Astrocyte of the hippocampus (primary cell): ENCODE data around the gene ENPEP.
A peak's percentile ranks its signal among the peaks of the same experiment; 100 is the strongest.
"Not testable (repeated sequence)": the region's sequence is repeated elsewhere in the genome, so short reads cannot be mapped to it uniquely, and the experiment has no call there.

Experiments used
- DNase-seq: peaks from one replicate; pipeline ENCODE4 v3.0.0; 2011; ENCODE audit warnings: low read depth, low spot score

Gene ENPEP

DNA sequence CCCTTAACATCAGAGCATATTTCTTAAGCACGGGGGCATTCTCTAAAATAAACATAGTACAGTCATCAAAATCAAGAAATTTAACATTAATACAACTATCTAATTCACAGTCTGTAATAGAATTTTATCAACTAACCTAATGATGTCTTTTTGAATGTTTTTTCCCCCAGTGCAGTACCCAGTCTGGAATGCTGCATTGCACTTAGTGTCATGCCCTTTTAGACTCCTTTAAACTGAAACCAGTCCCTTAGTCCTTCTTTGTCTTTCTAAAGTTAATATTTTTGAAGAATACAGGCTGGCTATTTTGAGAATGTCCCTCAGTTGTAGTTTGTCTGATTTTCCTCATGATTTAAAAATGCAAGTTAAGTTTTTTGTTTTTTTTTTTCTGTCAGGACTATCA, 9.5 kb downstream of the ENPEP start:
- DNase-seq: no peak

- DNase-seq: no peak
These were observed 10.3 kb downstream of the ENPEP start for GRCh38 chr4:110486256-110486655.

GRCh38 chr4:110486850-110487249, 10.9 kb downstream of the ENPEP start:
- not testable (repeated sequence) for DNase-seq

- no peak for DNase-seq
These were observed 11.9 kb downstream of the ENPEP start for GRCh38 chr4:110487873-110488272.

DNA sequence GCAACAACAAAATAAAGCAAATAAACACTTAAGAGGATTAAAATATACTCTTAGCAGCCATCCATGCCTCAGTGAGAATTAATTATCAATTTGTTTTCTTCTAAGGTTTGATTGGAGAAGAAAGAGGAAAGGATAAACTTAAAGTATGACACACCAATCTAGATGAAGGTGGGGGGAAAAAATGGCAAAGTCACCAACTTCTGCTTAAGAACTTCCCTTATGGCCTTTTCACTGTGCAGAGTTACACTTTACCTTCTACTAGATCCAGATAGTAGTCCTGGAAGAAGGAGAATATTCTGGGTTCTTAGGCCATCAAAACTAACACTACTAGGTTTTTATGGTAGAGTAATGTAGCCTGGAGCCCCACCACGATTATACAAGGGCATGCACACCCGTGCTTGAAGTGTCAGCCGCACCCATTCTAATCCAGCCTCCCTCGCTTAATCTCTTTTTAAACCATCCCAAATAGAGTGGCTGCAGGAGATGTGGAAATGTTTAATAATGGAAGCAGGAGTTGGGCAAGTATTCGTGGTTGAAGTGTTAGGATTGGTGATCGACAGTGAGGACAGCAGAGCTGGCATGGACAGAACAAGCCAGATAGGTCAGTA, 14.1 kb downstream of the ENPEP start:
- DNase-seq: no peak

DNA sequence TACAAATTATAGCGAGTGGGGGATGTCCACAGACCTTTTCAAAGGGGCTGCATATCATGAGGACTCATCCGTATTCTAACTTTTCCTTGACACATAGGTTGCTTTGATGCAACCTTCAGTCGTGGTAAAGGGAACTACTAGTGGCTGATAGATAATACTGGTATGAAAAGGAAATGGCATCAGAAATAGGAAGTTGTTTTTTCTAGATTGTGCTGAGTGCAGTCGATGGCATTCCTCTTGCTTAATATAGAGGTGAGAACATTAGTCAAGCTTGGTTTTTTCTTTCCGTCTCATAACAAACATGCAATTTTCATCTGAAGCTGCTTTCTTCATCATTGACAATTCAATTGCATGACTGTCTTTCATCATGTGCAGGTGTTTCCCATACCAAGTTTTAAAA, 16.6 kb downstream of the ENPEP start:
- DNase-seq: no peak

- no peak for DNase-seq
These were observed 17.6 kb downstream of the ENPEP start for GRCh38 chr4:110493520-110493919.

GRCh38 chr4:110498420-110498819, 22.5 kb downstream of the ENPEP start:
- DNase-seq: no peak

DNA sequence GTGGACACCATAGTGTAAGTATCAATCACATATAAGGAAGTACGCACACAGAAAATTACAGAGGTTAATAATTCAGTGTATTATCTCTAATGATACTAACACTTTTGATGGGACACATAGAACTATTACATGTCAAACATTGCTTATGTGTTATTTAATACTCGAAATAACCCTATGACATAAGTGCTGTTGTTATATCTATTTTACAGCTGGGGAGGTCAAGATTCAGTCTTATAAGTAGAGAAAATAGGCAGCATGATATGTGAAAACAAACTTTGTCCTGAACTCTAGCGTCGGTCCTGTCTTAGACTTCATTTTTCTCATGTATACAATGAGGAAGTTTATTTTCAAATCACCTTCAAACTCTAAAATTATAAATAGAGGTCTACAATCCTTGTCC, 23.2 kb downstream of the ENPEP start:
- no peak for DNase-seq

DNA sequence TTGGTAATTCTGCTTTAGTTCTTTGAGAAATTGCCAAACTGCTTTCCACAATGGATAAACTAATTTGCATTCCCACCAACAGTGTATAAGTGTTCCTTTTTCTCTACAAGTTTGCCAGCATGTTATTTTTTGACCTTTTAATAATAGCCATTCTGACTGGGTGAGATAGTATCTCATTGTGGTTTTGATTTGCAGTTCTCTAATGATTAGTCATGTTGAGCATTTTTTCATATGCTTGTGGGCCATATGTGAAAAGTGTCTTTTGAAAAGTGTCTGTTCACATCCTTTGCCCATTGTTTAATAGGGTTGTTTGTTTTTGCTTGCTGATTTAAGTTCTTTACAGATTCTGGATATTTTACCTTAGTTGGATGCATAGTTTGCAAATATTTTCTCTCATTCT, 25.9 kb downstream of the ENPEP start:
- DNase-seq: peak; percentile 19

DNA sequence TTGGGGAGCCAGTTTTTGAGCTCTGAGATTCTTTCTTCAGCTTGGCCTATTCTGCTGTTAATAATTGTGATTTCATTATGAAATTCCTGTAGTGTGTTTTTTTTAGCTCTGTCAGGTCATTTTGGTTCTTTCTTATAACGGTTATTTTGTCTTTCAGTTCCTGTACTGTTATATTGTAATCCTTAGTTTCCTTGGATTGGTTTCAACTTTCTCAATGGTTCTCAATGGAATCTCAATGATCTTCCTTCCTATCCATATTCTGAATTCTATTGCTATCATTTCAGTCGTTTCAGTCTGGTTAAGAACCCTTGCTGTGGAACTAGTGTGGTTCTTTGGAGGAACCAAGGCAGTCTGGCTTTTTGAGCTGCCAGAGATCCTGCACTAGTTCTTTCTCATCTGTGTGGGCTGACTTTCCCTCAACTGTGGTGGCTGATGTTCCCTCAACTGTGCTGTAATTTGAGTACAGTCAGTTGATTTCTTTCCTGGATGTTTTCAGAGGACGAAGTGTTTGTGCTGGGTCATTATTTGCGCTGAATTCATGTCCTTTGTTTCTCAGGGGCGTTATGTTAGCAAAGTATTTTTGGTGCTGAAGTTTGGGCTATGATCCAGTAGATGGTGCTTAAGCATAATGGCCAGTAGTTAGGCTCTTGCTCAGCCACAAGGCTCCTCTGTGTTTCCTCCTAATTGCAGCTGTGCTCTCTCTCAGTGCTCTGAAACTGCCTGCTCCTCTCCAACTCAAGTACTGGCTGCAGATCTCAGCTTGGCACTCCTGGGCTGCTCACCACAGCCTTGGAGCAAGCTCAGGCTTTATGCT, 27.5 kb downstream of the ENPEP start:
- DNase-seq: peak; percentile 65

- no peak for DNase-seq
These were observed 28.1 kb downstream of the ENPEP start for GRCh38 chr4:110504084-110504435.

DNA sequence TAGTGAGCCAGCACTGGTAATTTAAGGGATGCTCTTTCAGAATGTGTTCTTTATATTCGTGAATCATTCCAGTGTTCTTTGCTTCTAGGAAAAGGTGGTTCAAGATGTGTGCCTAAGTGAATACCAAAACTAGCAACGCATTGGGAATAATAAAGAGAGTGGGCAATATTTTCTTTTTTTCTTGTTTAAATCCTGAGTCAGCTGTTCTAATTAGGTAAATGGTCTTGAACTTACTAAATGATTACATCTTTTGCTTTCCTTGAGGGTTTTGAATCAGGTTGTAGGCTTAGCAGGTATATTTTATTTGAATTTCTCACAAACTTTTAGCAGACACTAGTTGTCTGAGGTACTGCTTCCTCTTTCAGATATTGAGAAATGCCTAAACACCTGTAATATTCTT, 29.5 kb downstream of the ENPEP start:
- DNase-seq: no peak

DNA sequence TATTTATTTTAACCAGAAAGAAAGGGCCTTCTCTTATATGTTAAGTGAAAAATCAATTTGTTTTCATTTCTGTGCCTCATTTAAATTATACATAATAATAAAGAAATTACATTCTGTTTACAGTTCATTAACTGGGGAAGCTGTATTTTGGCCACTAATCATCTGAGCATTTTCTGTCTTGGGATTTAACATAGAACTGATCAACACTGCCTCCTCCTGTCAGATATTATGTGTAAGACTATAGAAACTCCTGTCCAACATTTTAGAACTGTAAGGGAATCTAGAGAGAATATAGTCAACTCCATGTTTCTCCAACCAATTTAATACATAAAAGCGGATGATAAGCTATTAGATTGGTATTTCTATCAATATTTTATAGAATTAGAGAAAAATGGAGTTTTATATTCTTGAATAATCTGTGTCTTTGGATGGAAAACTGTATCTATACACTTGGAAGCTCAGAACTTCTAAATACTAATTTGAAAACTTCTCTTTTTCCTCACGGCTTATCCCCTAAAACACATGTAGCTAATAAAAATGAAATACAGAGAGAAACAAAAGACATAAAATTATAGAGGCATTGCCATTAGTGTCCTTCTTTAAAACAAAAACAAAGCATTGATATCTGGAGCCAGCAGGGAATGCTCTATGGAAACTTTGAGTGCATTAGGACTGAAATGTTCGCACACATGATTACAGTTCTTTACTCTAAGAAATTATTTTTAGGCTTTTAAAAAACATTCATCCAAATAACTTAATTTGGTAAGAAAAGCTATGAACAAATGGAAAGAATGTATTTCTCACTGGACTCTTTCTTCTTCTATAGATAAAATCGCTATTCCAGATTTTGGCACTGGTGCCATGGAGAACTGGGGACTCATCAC, 33.1 kb downstream of the ENPEP start:
- peak; percentile 65 for DNase-seq

DNA sequence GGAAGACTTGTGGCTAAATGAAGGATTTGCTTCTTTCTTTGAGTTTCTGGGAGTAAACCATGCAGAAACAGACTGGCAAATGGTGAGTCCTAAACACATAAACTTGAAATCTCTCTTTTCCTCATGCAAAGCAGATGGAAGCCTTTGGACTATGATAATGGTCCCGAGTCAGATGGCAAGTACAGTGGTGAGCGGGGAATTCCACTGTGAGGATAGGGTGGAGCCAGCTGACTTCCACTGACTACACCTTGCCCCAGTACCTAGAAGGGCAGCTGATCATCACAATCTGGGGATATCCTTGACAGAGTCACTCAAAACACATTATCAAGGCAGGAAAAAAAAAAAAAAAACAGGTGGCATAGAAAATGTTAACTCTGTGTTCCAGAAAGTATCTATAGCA, 34.3 kb downstream of the ENPEP start:
- DNase-seq: no peak

- peak; percentile 73 for DNase-seq
These were observed 35.1 kb downstream of the ENPEP start for GRCh38 chr4:110510955-110511544.

DNA sequence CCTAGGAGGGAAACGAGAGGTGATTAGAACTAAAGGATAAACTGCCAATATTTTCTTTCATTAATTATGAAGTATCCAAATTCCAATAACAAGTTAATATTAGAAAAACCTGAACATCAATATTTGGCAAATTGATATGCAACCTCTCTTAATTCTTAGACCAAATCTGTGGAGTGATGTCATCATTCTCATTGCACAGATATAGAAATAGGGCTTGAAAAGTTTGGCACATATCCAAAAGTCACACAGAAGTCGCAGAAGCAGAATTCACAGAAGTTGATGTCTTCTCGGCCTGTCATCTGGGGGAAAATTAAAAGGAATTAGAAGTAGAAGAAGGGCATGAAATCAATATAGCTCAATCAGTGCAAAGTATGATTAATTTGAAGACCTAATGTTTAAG, 36.9 kb downstream of the ENPEP start:
- DNase-seq: no peak

- peak; percentile 41 for DNase-seq
These were observed 39.0 kb downstream of the ENPEP start for GRCh38 chr4:110514889-110515479.

DNA sequence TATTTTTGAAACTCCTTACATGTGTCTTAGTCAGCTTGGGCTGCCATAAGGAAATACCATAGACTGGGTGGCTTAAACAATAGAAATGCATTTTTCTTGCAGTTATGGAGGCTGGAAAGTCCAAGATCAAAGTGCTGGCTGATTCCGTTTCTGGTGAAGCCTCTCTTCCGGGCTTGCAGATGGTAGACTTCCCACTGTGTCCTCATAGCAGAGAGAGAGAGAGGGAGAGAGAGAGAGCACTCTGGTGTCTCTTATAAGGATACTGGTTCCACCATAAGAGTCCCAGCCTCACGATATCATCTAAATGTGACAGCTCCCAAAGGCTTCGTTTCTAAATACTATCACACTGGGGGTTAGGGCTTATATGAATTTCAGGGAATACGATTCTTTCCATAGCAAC, 39.7 kb downstream of the ENPEP start:
- no peak for DNase-seq

DNA sequence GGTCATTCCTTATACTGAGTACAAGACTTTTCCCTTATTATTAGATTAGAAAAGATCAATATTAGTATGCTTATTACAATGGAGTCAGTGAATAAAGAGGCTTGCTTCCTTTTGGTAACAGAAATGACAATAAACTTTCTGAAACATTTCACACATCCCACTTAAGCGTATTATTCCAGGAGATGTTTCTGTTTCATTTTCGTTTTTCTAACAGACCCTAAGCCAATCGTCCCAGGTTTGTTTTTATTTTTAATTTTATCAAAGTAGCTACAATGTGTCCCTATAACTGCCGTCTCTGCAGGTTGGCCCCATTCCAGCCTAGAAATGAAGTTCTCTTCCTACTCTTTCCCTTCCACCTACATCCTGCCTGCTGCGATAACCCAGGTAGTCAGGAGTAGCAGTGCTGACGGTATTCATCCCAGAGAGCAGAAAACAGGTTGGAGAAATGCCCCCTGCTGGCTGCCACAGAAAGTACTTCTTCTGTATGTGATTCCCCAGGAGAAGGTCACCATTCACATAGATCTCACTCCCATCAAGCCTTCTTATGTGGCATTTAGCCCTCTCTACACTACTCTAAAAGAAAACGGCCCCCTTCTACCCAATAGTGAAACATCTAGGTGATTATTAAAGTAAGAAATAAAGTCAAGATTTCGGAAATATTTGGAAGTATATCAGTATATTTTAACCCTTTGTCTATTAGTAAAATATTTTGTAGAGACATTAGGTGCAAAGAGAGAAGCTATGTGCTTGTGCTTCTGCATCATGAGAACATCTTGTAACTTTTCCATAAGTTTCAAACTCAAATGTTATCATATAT, 40.4 kb downstream of the ENPEP start:
- DNase-seq: peak; percentile 79
